Fibroblast of villous mesenchyme (primary cell): ENCODE results near the gene NPM3. TPM values are rescaled to one million over a fixed set of nuclear protein-coding genes. Genes with fewer than 3 reads are reported as not detected.

Experiments
- DNase-seq: peaks from one replicate; pipeline ENCODE4 v3.0.0-alpha.2; 2010; ENCODE audit warnings: low read depth
- H3K4me3 ChIP-seq: 2 replicates; pipeline ENCODE4 v1.5.1; 2011; ENCODE audit warnings: low read depth, mild to moderate bottlenecking, low read length
- total RNA-seq: library from RNA; depleted of rRNA; stranded (reverse); fragments of >200 nt; gene quantifications from 2 replicates; pipeline ENCODE4 v1.2.3, GENCODE V29; 2012
- TF ChIP-seq, protein P1 (sequence below): IDR thresholded peaks from 2 replicates; pipeline ENCODE4 v1.5.1; 2012; ENCODE audit warnings: low read depth, mild to moderate bottlenecking, low read length; ENCODE audit not compliant: insufficient read depth

Gene NPM3
- total RNA-seq, 1 donor = 63.5 TPM

DNA sequence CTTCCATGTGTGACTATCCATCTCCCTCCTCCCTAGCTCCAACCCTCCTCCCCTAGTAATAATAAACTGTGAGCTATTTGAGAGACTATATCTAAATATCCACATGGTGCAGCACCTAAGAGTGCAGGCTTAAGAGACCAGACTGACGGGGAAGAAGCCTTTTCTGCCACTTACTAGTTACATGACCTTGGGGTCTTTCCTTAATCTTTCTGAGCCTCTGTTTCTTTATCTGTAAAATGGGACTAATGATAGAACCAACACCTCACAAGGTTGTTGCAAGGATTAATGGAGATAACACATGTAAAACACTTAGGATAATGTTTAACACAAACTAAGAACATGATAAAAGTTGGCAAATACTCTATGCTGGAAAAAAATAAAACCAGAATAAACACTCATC lies 51.1 kb downstream of the NPM3 start:
- no peak for DNase-seq
- H3K4me3 ChIP-seq = no peak overlapping the region

More for the DNA sequence above, 51.1 kb downstream of the NPM3 start:
- TF ChIP-seq, protein P1, sequence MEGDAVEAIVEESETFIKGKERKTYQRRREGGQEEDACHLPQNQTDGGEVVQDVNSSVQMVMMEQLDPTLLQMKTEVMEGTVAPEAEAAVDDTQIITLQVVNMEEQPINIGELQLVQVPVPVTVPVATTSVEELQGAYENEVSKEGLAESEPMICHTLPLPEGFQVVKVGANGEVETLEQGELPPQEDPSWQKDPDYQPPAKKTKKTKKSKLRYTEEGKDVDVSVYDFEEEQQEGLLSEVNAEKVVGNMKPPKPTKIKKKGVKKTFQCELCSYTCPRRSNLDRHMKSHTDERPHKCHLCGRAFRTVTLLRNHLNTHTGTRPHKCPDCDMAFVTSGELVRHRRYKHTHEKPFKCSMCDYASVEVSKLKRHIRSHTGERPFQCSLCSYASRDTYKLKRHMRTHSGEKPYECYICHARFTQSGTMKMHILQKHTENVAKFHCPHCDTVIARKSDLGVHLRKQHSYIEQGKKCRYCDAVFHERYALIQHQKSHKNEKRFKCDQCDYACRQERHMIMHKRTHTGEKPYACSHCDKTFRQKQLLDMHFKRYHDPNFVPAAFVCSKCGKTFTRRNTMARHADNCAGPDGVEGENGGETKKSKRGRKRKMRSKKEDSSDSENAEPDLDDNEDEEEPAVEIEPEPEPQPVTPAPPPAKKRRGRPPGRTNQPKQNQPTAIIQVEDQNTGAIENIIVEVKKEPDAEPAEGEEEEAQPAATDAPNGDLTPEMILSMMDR = no peak

Other genes starting within 250 kb of the NPM3 start
- gene POLL, start 195.2 kb downstream of the NPM3 start, total RNA-seq = 8.2 and 9.3 TPM in 2 replicates
- 30.9 and 34.1 TPM in 2 replicates for gene DPCD, start 195.1 kb downstream of the NPM3 start, total RNA-seq
- gene FBXW4, start 88.3 kb downstream of the NPM3 start, total RNA-seq = 31.6 and 41.9 TPM in 2 replicates
- gene FGF8, start 7.3 kb downstream of the NPM3 start, total RNA-seq = not detected in 2 replicates
- gene OGA, start 35.0 kb upstream of the NPM3 start, total RNA-seq = 80.3 and 93.1 TPM in 2 replicates
- gene KCNIP2, start 60.4 kb upstream of the NPM3 start, total RNA-seq = 0.86 and 0.97 TPM in 2 replicates